Measurements from ENCODE around the gene MAD1L1. TPM values are rescaled to one million over a fixed set of nuclear protein-coding genes. Genes with fewer than 3 reads are reported as not detected.

MAD1L1 gene
- total RNA-seq, 2 donors from 2014 or later: 46.7 to 66.0 TPM

DNA sequence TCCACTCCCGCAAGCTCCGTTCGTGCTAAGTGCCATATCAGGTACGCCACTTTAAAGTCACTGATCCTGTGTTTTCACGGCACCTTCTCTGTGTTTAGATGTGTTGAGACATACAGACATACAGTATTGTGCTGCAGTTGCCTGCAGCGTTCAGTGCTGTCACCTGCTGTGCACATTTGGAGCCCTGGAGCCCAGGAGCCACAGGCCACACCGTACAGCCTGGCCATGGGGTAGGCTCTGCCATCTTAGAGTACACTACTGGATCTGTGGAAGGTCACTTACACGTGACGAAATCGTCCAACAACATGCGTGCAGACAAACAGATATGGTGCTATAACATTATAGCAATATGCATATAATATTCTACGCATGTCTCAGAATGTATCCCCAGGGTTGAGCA is 451.4 kb downstream of the MAD1L1 start:
- peaks cover 6% of the 10 kb centered on the region for H3K27me3 Mint-ChIP-seq
- peaks cover 4% of the 10 kb centered on the region for H3K9me3 Mint-ChIP-seq
- H3K4me3 Mint-ChIP-seq: no peak overlapping the region
- no peaks in the 10 kb centered on the region for H3K4me1 Mint-ChIP-seq
- H3K36me3 Mint-ChIP-seq (ENCODE audit: low read depth): no peaks in the 10 kb centered on the region
- ATAC-seq (replicated peaks): no peak
- no peak overlapping the region for H3K27ac Mint-ChIP-seq

DNA sequence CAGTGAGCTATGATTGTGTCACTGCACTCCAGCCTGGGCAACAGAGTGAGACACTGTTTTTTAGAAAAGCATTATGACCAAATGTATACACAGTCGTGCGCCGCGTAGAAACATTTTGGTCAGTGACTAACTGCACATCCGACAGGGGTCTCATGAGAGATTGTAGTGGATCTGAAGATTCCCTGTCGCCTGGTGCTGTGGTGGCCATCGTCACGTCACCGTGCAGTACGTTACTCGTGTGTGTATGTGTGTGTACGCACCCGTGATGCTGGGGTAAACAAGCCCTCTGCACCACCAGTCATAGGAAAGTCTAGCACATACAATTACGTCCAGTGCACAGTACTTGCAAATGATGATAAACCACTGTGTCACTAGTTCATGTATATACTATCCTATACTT is 453.3 kb downstream of the MAD1L1 start:
- no peaks in the 10 kb centered on the region for H3K36me3 Mint-ChIP-seq (ENCODE audit: low read depth)
- H3K4me1 Mint-ChIP-seq: no peaks in the 10 kb centered on the region
- H3K27me3 Mint-ChIP-seq: peaks cover 5% of the 10 kb centered on the region
- H3K4me3 Mint-ChIP-seq: no peak overlapping the region
- peaks cover 9% of the 10 kb centered on the region for H3K9me3 Mint-ChIP-seq
- ATAC-seq (replicated peaks): no peak
- no peak overlapping the region for H3K27ac Mint-ChIP-seq

DNA sequence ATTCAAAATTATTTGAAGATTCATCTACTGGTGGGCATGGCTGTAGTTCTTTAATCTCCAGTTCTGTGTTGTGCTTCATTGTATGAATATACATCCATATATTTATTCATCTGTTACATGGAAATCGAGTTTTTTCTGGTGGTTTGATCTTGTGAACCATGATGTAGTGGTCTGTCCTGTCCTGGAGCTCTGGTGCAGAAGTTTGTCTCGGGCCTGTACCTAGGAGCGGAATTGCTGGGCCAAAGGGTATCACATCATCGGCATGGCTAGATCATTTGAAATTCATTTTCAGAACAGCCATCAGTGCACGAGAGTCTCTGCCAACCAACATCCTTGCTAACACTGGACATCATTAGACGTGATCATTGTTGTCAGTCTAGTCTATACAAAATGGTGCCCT is 455.6 kb downstream of the MAD1L1 start:
- Mint-ChIP-seq H3K27ac (no peak overlapping the region), H3K4me3 (no peak overlapping the region), H3K4me1 (no peaks in the 10 kb centered on the region), H3K9me3 (peaks cover 9% of the 10 kb centered on the region), H3K27me3 (peaks cover 9% of the 10 kb centered on the region), H3K36me3 (ENCODE audit: low read depth) (no peaks in the 10 kb centered on the region)
- ATAC-seq (replicated peaks): no peak

DNA sequence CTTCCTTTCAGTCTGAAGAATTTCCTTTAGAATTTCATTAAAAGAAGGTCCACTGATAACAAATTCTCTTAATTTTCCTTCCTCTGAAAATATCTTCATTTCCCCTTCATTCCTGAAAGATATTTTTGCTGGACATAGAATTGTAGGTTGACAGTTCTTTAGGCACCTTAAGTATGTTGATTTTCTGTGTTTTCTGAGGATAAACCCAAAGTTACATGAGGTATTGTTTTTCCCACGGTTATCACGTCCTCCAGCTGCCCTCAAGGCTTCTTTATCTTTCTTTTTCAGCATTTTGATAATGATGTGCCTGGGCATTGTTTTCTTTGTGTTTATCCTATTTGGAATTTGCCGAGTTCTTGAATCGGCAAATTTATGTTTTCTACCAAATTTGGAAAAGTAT is 457.4 kb downstream of the MAD1L1 start:
- no peak for ATAC-seq (replicated peaks)
- Mint-ChIP-seq H3K36me3 (ENCODE audit: low read depth) (no peaks in the 10 kb centered on the region), H3K27ac (no peak overlapping the region), H3K9me3 (peaks cover 9% of the 10 kb centered on the region), H3K4me1 (no peaks in the 10 kb centered on the region), H3K27me3 (peaks cover 9% of the 10 kb centered on the region), H3K4me3 (no peak overlapping the region)

GRCh38 chr7:1770331-1770730 is 462.4 kb downstream of the MAD1L1 start:
- Mint-ChIP-seq H3K9me3 (peaks cover under 1% of the 10 kb centered on the region), H3K27ac (no peak overlapping the region), H3K27me3 (peaks cover 5% of the 10 kb centered on the region), H3K4me1 (no peaks in the 10 kb centered on the region), H3K4me3 (no peak overlapping the region), H3K36me3 (ENCODE audit: low read depth) (no peaks in the 10 kb centered on the region)
- ATAC-seq (replicated peaks): no peak

DNA sequence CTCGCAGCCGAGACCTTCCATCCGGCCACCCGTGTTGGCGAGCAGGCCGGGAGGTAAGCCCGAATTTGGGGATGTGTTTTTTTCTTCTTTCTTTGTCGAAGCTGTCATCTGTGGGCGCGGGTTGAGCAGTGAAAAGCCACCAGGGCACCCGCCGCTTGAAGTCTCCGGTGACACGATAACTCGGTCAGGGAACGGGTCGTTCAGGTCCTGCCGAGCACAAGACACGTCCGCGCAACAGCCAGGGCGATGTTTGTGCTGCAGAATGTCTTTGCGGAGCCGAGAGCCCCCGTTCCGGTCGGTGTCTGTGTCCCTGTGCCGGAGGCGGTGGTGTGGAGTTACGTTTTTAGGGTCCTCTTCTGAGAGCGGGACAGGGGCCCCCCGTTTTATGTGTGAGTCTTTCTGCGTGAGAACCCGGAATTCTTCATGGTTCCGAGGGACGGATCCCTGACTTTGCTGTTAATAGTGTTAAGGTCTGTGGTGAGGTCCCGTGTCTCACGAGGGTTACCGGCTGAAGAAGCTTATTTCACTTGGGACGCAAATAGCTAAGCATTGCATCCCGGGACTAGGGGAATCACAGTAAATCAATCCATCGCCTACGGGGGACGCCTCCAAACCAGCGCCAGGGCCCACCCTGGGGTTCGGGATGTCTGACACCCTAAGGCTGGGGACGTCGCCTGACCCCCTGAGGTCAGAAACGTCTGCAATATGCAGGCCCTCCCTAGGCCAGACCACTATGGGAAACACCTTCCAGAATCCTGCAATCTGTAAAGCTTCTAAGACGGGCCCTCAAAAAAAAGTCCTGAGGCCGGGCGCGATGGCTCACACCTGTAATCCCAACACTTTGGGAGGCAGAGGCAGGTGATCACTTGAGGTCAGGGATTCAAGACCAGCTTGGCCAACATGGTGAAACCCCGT is 463.2 kb downstream of the MAD1L1 start:
- no peak overlapping the region for H3K4me3 Mint-ChIP-seq
- no peak for ATAC-seq (replicated peaks)
- no peaks in the 10 kb centered on the region for H3K36me3 Mint-ChIP-seq (ENCODE audit: low read depth)
- no peaks in the 10 kb centered on the region for H3K9me3 Mint-ChIP-seq
- no peak overlapping the region for H3K27ac Mint-ChIP-seq
- peaks cover 5% of the 10 kb centered on the region for H3K27me3 Mint-ChIP-seq
- H3K4me1 Mint-ChIP-seq: no peaks in the 10 kb centered on the region

DNA sequence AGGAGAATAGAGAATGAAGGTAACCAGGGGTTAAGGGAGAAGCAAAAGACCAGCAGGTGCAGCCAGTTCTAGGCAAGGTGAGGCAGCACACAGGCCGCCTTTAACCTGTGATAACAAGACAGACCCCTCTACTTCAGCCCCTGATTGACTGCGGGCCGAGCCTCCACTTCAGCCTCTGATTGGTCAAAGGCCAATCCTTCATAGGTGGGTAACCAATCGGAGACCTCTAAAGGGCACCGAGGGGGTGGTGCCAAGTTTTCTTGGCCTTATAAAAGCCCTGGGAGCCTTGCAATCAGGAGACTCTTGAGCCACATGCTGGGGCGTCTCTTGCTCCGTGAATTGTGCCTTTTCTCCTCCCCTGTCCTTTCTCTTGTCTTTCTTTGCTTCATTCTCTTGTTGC is 463.9 kb downstream of the MAD1L1 start:
- H3K9me3 Mint-ChIP-seq: no peaks in the 10 kb centered on the region
- no peak overlapping the region for H3K4me3 Mint-ChIP-seq
- no peak overlapping the region for H3K27ac Mint-ChIP-seq
- no peaks in the 10 kb centered on the region for H3K36me3 Mint-ChIP-seq (ENCODE audit: low read depth)
- no peak for ATAC-seq (replicated peaks)
- no peaks in the 10 kb centered on the region for H3K4me1 Mint-ChIP-seq
- H3K27me3 Mint-ChIP-seq: no peaks in the 10 kb centered on the region

DNA sequence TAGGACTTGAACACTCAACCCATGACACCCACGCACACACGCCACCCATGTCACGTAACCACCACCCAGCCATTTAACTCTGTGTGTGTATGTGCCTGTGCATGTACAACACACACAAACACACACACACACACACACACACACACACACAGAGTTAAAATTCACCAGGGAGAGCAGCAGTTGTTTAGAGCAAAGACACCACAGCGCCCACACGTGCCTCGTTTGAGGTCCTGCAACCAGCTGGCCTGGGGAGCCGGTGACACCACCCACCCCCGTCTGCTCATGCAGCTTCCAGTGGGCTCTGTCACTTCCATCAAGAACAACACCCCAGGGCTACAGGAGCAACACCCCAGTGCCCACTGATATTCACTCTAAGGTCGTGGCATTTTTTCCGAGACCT is 465.2 kb downstream of the MAD1L1 start:
- H3K9me3 Mint-ChIP-seq: no peaks in the 10 kb centered on the region
- H3K27me3 Mint-ChIP-seq: no peaks in the 10 kb centered on the region
- H3K4me1 Mint-ChIP-seq: no peaks in the 10 kb centered on the region
- no peaks in the 10 kb centered on the region for H3K36me3 Mint-ChIP-seq (ENCODE audit: low read depth)
- ATAC-seq (replicated peaks): no peak
- H3K4me3 Mint-ChIP-seq: no peak overlapping the region
- no peak overlapping the region for H3K27ac Mint-ChIP-seq

Other genes starting within 250 kb of the MAD1L1 start
- 10 to 100 TPM; 20.9 to 40.2 TPM for gene MRM2, start 9.3 kb upstream of the MAD1L1 start, total RNA-seq
- gene NUDT1, start 9.3 kb upstream of the MAD1L1 start, total RNA-seq: 10 to 100 TPM; 64.5 to 71.9 TPM
- gene SNX8, start 81.5 kb upstream of the MAD1L1 start, total RNA-seq: 10 to 100 TPM; 23.7 to 31.8 TPM
- gene EIF3B, start 121.9 kb upstream of the MAD1L1 start, total RNA-seq: 100 to 1,000 TPM; 145 to 283 TPM
- gene CHST12, start 170.7 kb upstream of the MAD1L1 start, total RNA-seq: 1 to 10 TPM; 4.8 to 8.5 TPM
- not detected for gene GRIFIN, start 243.5 kb upstream of the MAD1L1 start, total RNA-seq

Measured in activated T-helper 17 cell treated with anti-CD3 and anti-CD28 coated beads, Interleukin-2, amount 50 U/mL, for 72 hours (primary cell).